ENCODE measurements around the gene AFDN.

AFDN gene

GRCh38 chr6:168020242-168020641, 193.5 kb downstream of the AFDN start:
- Mint-ChIP-seq H3K4me3 (no peak overlapping the region), H3K4me1 (no peaks in the 10 kb centered on the region), H3K36me3 (no peaks in the 10 kb centered on the region), H3K27ac (no peak overlapping the region), H3K9me3 (peaks cover 8% of the 10 kb centered on the region), H3K27me3 (no peaks in the 10 kb centered on the region)
- CTCF ChIA-PET, result no interaction called here
- DNase-seq, result no peak

- Mint-ChIP-seq H3K27ac (no peak overlapping the region), H3K36me3 (no peaks in the 10 kb centered on the region), H3K9me3 (peaks cover 4% of the 10 kb centered on the region), H3K4me3 (no peak overlapping the region), H3K4me1 (no peaks in the 10 kb centered on the region), H3K27me3 (no peaks in the 10 kb centered on the region)
- CTCF ChIA-PET, result no interaction called here
- DNase-seq, result no peak
Observed at GRCh38 chr6:168021581-168021980, 194.9 kb downstream of the AFDN start.

All from activated naive CD4-positive, alpha-beta T cell treated with anti-CD3 and anti-CD28 coated beads, Interleukin-2, amount 10 ng/mL, durations not matched to agents 7 days and 5 days (primary cell).